ENCODE results near the gene WHRN. TPM values are rescaled to one million over a fixed set of nuclear protein-coding genes. Genes with fewer than 3 reads are reported as not detected.

WHRN gene
- total RNA-seq, 1 donor from 2014 or later: 6.9 TPM

- DNase-seq (ENCODE audit: low spot score): no peak
- Mint-ChIP-seq H3K27me3 (ENCODE audit: low read depth) (no peaks in the 10 kb centered on the region), H3K36me3 (ENCODE audit: low read depth) (no peaks in the 10 kb centered on the region), H3K4me1 (ENCODE audit: low read depth) (no peaks in the 10 kb centered on the region), H3K9me3 (ENCODE audit: low read depth) (no peaks in the 10 kb centered on the region), H3K27ac (ENCODE audit: unreplicated experiment) (no peak overlapping the region), H3K4me3 (ENCODE audit: unreplicated experiment) (no peak overlapping the region)
- TF ChIP-seq CTCF (IDR thresholded peaks at IDR 0.05): no peak
Measured at GRCh38 chr9:114481789-114482188, 23.5 kb downstream of the WHRN start.

GRCh38 chr9:114480746-114481435, 24.4 kb downstream of the WHRN start:
- Mint-ChIP-seq H3K27me3 (ENCODE audit: low read depth) (no peaks in the 10 kb centered on the region), H3K27ac (ENCODE audit: unreplicated experiment) (no peak overlapping the region), H3K36me3 (ENCODE audit: low read depth) (peaks cover 3% of the 10 kb centered on the region), H3K9me3 (ENCODE audit: low read depth) (no peaks in the 10 kb centered on the region), H3K4me1 (ENCODE audit: low read depth) (no peaks in the 10 kb centered on the region), H3K4me3 (ENCODE audit: unreplicated experiment) (no peak overlapping the region)
- no peak for TF ChIP-seq CTCF (IDR thresholded peaks at IDR 0.05)
- DNase-seq (ENCODE audit: low spot score): no peak

GRCh38 chr9:114478871-114479270, 26.4 kb downstream of the WHRN start:
- Mint-ChIP-seq H3K27me3 (ENCODE audit: low read depth) (no peaks in the 10 kb centered on the region), H3K27ac (ENCODE audit: unreplicated experiment) (no peak overlapping the region), H3K9me3 (ENCODE audit: low read depth) (no peaks in the 10 kb centered on the region), H3K4me3 (ENCODE audit: unreplicated experiment) (no peak overlapping the region), H3K36me3 (ENCODE audit: low read depth) (peaks cover 3% of the 10 kb centered on the region), H3K4me1 (ENCODE audit: low read depth) (no peaks in the 10 kb centered on the region)
- TF ChIP-seq CTCF (IDR thresholded peaks at IDR 0.05): no peak
- no peak for DNase-seq (ENCODE audit: low spot score)

- TF ChIP-seq CTCF (IDR thresholded peaks at IDR 0.05): no peak
- DNase-seq (ENCODE audit: low spot score): no peak
- Mint-ChIP-seq H3K27ac (ENCODE audit: unreplicated experiment) (no peak overlapping the region), H3K36me3 (ENCODE audit: low read depth) (peaks cover 3% of the 10 kb centered on the region), H3K4me3 (ENCODE audit: unreplicated experiment) (no peak overlapping the region), H3K4me1 (ENCODE audit: low read depth) (no peaks in the 10 kb centered on the region), H3K27me3 (ENCODE audit: low read depth) (no peaks in the 10 kb centered on the region), H3K9me3 (ENCODE audit: low read depth) (no peaks in the 10 kb centered on the region)
Measured at GRCh38 chr9:114478459-114478858, 26.8 kb downstream of the WHRN start.

GRCh38 chr9:114477642-114478041, 27.6 kb downstream of the WHRN start:
- Mint-ChIP-seq H3K9me3 (ENCODE audit: low read depth) (no peaks in the 10 kb centered on the region), H3K4me1 (ENCODE audit: low read depth) (no peaks in the 10 kb centered on the region), H3K27me3 (ENCODE audit: low read depth) (no peaks in the 10 kb centered on the region), H3K36me3 (ENCODE audit: low read depth) (peaks cover 3% of the 10 kb centered on the region), H3K4me3 (ENCODE audit: unreplicated experiment) (no peak overlapping the region), H3K27ac (ENCODE audit: unreplicated experiment) (no peak overlapping the region)
- no peak for TF ChIP-seq CTCF (IDR thresholded peaks at IDR 0.05)
- no peak for DNase-seq (ENCODE audit: low spot score)
